NCI-H187 (cell line): ENCODE results near the gene ZNF217.
A peak's percentile ranks its signal among the peaks of the same experiment; 100 is the strongest.

Experiments
- DNase-seq, 2 experiments: peaks; one replicate each; lab custom pipeline; 2025; lab: John Stamatoyannopoulos, UW

The ZNF217 gene

DNA sequence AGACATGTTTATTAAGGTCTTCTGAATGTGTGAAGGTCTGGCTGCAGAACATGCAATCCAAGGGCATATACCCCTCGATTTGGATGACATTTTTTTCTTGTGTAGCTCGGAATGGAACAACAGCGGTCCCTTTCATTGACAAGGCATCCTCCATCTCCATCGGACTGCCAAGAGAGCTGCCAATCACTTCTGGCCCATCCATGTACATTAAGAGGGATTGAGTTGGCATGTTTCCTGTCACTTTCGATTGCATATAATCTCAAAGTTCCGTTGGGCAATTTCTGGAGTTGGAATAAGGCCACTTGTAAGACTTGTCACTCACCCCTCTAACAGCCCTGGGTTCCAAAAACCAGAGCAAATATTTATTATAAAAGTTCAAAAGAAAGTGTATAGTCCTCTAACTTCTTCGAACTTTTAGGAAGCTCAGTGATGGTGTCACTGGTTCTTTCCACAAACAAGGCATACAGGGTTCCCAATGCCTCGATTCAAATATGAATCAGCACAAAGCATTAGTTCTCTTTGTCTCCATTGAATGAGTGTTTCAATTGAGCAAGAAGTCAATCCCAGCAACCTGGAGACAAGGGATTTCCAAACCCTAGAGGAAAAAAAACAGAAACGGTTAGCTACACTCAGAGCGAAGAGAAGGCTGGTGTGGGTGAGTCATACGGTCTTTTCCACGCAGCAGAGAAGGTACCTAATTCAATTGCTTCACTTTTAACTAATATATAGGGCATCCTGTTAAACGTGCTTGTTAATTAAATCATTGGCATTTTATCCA lies 10.9 kb downstream of the ZNF217 start:
- no peak for DNase-seq

DNA sequence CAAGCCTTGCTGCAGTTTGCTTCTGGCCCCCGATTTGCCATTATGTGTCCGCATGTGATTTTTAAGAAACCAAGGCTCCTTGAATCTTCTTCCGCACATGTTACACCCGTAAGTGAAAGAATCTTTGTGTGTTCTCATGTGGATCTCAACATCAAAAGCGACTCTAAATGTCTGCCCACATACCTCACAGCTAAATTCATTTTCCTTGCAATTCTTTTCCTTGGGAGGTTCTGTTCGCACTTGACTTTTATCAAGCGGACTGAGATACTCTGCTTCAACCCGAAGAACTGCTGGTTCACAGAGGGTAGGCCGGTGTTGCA lies 11.4 kb downstream of the ZNF217 start:
- DNase-seq = no peak

DNA sequence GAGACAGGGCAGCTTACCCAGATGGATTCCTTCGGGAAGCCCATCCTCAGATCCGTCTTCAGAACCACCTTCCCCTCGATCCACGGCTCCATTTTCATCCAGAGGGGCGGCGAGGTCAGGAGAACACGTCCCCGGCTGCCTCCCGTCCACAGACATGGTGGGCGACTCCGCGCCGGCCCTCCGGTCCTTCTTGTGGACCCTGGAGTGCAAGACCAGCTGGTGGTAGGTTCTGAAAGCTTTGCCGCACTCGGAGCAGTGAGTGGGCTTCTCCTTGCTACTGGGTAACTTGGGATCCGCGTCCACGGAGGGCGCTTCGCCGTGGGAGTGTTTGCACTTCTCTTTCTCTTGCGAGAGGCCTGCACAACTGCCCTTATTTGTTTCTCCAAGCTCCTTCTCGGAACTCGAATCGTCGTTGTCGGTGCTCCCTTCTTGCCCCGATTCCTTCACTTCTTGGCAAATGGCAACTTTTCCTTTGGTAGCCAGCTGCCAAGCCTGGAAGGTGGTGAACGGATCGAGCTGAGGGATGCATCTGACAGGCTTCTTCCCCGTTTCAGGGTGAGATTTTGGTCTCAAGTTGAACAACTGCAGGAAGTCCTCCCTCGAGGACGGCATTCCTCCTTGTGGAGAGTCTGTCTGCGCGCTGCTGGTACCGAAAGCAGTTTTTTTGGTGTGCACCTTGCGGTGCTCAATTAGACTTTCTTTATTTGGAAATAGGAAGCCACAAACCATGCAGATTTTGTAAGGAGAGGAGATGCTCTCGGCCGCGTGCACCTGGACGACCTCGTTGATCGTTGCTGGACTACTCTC lies 12.0 kb downstream of the ZNF217 start:
- DNase-seq = no peak

DNA sequence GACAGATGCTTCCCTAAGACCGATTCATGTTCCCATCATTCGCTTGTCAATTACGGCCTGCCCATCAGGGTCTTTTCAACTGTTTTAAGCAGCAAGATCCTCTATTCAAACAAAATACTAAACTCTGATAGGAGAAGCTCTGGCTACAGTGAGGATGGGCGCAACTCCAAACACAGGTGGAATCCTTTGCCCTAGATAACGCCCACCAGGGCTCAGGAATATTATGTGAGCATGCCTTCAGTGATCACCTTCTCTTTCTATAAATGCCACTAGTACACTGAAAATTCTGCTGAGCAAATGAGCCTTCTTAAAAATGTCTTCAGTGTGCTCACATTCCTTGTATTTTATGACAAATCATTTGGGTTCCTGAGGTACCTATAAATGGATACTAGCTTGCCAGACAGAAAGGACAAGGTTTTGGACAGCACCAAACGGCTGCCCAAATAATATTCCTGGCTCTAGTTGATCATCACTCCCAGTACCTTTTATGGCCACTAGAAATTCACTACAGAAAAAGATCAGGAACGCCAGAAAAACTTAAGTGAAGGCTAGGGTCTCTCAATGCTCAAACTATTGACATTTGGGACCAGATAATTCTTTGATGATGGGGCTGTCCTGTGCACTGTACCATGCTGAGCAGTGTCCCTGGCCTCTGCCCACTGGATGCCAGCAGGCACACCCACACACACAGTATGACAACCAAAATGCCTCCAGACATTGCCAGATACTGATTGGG lies 13.1 kb downstream of the ZNF217 start:
- DNase-seq = no peak

DNA sequence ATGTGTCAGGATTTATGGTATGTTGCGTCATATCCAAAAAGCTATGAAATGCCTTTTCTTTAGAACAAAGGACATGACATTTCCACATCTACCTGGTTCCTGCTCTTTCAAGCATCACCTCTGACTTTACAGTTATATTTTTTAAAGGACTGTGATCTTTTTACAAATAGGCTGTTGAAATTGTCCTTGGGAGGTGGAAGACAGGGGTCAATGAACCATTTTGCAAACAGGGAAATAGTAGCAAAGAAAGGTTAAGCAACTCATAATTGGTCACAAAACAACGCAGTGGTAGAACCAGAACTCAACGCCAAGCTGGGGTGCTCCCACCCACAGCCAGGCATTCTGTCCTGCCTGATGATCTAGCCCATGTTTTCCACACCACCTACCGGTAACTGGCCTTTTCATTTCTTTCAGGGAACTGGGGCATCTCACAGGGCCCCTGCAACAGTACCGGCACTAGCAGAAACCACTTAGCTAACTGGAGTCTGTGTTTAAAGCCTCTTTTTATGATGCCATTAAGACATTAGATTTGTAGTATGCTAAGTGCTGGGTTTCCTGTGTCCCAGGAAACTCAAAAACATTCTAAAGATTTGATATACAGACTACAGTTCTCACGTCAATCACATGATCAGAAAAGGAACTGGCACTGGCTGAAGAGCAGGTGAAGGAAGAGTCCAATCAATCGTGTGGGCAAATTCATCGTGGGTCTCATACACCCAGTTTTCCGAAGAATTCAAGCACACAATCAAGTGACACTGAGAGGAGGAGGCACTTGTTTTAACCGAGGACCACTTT lies 13.9 kb downstream of the ZNF217 start:
- DNase-seq = no peak

DNA sequence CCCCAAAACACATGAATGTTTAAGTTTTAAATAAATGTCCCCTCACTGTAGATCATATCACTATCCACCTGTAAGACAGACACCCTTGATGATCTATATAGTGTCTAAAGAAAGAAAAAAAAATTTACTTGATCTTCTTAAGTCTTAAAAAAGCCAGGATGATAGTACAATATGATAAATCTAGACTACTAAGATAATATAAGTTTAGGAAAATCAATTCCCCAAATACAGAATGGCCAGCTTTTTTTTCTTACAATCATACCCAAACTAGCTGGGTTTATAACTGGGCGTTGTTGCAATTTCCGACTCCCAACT lies 14.4 kb downstream of the ZNF217 start:
- DNase-seq = no peak

DNA sequence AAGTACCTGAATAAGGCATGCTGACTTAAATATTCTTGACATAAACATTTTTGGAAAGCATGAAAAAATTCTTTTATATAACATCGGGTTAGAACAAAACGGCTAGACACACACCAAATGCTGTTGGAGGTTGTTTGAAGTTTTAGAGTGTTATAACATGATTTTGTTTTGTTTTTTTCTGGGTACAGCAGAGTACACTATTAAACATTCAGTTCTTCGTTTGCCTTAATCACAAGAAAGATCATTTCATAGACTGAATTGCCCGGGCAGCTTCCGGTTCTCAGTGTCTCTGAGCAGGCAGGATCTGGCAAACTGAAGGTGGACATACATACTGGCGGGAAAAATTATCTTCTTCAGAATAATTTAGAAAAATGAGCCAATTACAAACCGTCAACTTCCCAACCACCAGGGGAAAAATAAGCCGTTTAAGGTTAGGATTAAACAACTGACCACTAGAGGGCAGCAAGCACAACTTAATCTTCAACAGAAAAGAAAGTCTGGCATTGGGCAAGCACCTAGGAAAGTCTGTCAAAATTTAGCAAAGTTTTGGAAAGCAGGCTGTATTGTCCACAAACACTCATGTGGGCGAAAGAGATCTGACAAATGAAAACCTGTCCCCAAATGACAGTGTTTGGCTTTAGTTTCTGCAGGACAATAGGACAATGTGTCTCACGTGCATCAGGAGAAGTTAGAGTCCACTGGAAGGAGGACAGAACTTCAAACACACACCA lies 15.0 kb downstream of the ZNF217 start:
- peak; percentile 31 to 42 for DNase-seq

DNA sequence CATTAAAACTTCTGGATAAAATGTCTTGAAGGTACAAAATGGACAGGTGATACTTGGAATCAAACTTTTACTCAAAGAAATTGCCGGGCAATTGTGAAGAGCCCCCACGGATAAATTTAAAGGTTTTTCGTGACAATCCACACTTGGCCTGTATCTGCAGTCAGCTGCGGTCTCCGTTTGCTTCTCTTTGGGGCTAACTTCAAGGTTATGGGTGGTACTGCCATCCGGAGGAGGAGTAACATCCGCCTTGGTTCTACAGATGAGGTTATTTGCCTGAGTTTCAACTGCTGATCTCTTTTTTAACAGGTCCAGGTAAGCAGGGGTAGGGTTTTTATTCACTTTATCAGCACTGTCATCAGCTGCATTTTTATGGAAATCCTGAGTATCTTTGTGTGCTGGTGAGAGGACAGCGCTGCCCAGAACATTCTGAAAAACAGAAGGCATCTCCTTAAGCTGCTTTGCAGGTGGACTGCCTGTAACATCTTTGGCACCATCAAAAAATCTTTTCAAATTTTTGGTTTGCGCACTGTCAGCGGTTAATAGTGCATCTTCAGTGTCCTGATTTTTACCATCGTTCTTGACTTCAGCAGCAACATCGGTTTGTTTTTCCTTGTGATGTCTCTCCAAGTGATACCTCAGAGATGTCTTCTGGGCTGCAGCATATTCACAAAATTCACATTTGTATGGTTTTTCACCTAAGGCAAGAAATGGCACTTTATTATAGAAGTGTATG lies 16.9 kb downstream of the ZNF217 start:
- no peak for DNase-seq

DNA sequence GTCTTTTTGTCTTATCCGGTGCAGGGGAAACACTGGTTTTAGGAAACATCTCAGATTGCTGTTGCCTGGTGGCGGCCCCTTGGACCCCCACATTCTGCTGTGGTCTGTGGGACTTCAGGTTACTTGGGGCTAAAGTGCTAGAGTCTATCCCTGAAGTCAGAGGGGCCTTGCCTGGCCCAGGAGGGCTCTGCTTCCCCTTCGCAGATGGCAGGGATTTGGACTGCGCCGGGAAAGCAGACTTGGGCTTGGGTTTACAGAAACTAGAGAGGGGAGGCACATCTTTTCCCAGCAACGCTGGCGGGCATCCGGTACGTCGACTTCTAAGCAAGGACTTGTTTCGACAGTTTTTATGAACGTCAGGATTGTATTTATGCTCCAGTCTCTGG lies 17.5 kb downstream of the ZNF217 start:
- DNase-seq = no peak

DNA sequence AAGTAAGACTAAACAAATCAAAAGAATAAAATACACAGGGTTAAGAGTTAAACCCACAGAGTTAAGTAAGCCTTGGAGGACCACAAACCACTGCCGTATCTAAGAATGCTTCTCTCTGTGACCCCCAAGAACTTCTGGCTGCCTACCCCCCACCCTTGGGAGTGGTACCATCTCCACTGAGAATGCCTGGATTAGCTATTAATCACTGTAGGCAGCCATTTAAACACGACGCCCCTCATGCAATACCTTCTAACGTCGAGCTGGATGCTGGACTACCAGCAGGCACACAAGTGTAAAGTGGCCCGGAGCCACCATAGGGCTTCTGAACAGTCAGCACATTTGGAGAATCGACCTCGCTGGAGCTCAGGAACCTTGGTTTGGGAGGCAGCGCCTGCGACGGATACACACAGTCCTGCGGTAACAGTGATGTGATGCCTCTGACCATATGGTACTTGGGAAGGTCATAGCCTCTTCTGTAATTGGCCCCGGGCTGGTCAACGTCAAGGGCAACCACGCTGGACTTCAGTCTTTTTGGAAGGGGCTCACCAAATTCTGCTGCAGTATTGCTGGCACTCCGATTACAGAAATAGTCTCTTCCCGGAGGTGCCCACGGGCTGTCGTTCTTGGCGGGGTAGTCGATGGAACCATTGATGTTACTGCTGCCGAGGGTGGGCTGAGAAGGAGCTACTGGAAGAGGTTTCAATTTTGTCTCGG lies 18.0 kb downstream of the ZNF217 start:
- DNase-seq = no peak

DNA sequence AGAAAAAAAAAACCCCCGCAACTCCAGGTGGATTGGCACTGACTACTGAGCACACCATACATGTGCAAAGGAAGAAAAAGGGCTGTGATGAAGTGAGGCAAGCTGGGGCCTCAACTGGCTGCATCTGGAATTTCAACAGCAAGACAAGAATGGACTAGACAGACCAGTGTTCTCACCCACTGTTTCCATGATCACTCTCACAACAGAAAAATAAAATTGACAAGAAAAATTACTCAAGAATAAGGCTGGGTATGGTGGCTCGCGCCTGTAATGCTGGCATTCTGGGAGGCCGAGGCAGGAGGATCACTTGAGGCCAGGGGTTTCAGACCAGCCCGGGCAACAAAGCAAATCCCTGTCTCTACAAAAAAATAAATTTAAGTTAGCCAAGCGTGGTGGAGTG lies 18.8 kb downstream of the ZNF217 start:
- DNase-seq = no peak

DNA sequence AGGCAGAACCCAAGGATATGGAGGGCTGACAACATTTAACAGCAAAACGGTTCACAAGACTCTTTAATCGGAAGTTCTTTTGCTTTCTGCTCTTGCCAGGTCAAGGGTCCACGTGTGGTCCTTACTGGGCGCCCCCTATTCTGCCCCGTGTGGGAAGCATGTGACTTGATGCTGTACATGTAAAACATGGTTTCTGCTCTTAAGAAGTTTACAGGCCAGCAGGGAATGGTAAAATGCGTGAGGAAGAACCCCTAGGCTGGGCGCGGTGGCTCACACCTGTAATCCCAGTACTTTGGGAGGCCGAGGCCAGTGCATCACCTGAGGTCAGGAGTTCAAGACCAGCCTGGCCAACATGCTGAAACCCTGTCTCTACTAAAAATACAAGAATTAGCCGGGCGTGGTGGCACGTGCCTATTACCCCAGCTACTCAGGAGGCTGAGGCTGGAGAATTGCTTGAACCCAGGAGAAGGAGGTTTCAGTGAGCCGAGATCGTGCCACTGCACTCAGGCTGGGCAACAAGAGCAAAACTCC lies 19.3 kb downstream of the ZNF217 start:
- no peak for DNase-seq

DNA sequence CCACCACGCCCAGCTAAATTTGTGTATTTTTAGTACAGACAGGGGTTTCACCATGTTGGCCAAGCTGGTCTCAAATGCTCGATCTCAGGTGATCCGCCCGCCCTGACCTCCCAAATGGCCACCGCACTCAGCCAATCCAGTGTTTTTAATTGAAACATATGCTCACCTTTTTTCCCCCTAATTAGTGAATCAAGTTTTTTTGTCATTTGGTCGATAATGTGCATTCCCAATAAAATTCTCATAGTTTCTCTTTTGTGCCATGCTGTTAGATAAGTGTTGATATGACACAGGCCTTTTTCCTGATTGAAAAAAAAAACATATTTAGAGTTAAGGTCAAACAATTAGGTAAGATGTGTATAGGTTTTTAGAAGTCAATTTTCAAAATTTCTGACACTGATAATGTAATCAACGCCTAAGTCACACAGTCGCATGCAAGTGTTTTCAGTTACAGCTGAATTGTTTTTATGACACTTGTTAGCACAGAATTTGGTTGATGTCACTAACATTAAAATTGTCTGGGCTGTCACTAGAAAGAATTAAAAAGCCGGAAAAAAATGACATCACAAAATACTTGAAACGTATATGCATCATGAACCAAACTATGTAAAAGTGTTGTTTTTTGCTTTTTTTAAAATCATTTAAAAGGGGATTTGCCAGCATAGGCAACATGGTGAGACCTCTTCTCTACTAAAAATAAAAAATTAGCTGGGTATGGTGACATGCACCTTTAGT lies 21.9 kb downstream of the ZNF217 start:
- no peak for DNase-seq

DNA sequence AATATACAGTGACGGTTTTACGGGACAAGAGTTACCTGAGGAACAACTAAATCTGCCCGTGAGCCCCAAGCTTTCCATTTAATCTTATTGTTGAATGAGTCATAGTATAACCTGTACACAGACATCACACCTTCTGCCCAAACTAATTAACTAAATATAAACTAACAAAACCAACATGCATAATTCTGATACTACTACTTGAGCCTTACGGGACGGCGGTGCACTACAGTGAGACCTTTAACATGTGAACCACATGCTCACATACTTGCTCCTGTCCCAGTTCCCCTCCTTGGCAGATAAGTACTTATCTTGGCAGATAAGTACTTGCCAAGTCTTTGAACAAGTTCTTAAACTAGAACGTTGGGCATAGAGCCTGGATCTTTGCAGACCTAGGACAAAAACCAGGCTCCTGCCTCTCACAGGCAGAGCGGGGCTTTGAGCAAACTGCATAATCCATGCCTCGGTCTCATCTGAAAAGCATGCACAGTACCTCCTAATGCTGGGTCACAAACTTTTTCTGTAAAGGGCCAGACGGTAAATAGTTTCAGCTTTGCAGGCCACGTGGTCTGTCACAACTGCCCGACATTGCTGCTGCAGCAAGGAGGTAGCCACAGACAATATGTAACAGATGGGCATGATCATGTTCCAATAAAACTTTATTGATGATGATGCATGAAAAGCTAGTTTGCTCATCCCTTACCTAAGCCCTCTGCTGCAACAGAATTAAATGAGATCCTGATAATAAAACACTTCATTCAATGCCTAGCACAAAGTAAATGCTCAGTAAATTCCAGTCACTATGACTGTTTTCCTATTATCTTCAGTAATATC lies 23.0 kb downstream of the ZNF217 start:
- DNase-seq = no peak

DNA sequence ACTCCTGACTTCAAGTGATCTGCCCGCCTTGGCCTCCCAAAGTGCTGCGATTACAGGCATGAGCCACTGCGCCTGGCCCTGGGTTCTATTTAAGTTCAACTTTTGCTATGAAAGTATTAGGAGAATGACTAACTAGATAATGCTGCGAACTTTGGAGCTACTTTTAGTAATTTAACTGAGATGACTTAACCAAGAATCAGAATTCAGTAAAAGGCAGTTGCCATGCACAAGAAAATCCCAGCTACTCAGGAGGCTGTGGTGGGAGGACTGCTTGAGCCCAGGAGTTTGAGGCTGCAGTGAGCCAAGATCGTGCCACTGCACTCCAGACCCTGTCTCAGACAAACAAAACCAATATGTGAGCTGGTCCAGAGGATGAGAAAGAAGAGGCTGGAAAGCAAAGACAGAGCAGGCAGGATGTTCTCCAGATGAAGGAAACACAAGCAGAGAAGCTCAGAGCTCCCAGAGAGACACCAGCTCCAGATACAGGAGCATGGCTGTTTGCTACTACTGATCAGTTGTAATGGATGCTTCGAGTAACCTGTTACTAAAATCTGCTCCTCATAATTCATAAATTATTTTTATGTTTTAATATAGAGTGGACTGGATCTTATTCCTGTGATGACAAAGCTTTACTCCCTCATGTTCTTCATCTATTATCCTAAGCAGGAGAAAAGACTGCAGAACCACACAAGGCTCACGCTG lies 23.9 kb downstream of the ZNF217 start:
- no peak for DNase-seq

DNA sequence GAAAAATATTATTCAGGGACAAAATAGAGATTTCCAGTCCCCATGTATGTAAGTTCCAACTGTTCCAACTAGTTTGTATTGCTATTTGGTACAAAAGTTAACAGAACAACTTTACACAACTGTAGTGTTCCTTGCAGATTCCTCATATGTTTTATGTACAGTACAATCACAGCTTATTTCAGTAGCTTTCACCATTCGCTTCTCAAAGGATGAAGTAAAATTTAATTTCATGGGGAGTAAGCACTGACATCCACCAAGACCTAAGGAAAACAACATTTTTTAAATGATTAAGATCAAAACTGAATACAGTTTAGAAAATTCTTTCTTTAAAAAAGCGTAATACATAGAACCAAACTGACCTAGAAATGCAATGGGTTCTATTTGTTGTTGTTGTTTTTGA lies 24.6 kb downstream of the ZNF217 start:
- DNase-seq = no peak

DNA sequence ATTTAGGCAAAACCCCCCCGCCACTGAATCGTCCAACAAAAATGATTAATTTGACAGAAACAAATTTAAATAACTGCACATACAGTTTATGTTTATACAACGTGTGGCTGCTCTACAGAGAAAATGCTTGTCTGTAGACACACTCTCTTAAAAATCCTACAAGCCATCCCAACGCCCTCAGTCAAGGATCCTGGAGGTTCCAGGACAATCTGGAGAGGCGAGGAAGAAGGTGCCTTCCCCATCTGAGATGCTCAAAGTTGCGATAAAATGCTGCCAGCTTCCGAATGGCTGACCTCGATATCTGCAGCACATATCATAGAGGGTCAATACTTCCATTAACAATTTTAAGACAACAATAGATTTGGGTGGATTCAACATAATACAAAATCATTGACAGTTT lies 25.3 kb downstream of the ZNF217 start:
- DNase-seq = no peak

DNA sequence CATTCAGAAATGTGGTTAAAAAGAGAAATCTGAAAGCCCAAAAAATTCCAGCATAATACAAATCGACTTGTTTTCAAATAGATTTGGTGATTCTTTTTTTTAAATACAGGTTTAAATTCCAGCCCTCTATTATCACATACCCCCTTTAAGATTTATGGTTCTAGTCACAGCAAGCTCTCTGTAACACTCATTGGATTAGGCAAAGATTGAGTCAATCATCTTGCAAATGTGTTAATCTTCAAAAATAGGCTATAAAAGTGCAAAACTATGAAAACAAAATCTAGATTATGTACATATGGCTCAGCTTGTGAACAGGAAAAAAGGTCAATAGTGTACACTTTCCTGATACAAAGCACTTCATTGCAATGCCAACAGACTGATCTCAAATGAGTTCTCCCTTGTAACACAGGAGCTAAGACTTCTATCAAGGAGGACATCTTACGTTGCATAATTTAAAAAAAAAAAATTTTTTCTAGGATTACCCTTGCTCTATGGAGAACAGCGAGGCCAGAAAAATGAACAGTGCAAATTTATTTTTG lies 26.2 kb downstream of the ZNF217 start:
- no peak for DNase-seq
